Mononuclear cell (primary cell): ENCODE measurements around the gene PTPRA. TPM values are rescaled to one million over a fixed set of nuclear protein-coding genes. Genes with fewer than 3 reads are reported as not detected.
"Not testable (repeated sequence)": the region's sequence is repeated elsewhere in the genome, so short reads cannot be mapped to it uniquely, and the experiment has no call there.

Experiments used
- H3K27me3 ChIP-seq: 2 replicates; pipeline ENCODE4 v1.6.0; 2011; ENCODE audit warnings: low read length, control low read depth; ENCODE audit not compliant: insufficient read depth
- H3K4me1 ChIP-seq: 2 replicates; pipeline ENCODE4 v1.5.1; 2011; ENCODE audit warnings: mild to moderate bottlenecking, low read length, control low read depth; ENCODE audit not compliant: insufficient read depth
- H3K4me3 ChIP-seq: 2 replicates; pipeline ENCODE4 v1.5.1; 2011; ENCODE audit warnings: mild to moderate bottlenecking, low read length, moderate library complexity
- H3K9me3 ChIP-seq: 2 replicates; pipeline ENCODE4 v1.5.1; 2011; ENCODE audit warnings: low read depth, mild to moderate bottlenecking, control low read depth, low read length
- total RNA-seq: library from RNA; depleted of rRNA; stranded (reverse); fragments of >200 nt; gene quantifications from one replicate; pipeline ENCODE4 v1.2.3, GENCODE V29; 2012

PTPRA gene
- total RNA-seq, 1 donor, result 148 TPM

DNA sequence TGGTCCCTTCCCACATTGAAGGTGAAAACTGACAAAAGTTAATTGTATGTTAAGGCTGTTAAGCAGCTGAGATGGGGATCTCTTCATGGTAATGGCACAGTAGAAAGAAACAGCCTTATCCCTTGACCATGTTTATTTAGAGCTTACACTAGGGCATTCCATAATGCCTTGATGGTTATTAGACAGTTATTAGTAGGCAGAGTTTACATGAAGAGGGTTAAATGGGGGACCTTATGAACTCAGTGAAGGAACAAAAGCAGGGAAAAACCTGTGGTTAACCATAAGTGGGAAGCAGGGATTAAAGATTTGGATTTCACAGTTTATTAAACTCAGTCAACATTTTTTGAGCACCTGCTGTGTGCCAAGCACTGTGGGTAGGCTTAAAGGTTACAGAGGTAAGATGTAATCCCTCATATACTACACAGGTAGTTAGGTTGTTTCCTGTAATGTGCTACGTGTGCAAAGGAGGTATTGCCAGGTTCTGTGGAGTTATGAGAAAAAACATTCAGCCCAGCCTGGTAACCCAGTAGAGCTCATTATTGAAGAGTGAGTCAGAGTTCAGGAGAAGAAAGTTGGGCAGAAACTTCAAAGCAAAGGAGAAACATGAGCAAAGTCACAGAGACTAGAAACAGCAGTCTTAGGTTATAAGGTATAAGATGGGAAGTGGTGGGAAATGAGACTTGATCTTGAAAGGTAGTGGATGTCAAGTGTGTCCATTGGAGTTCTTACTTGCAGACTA is 137.9 kb downstream of the PTPRA start:
- H3K4me3 ChIP-seq, result no peak overlapping the region
- no peaks in the 10 kb centered on the region for H3K27me3 ChIP-seq
- H3K9me3 ChIP-seq, result no peaks in the 10 kb centered on the region
- H3K4me1 ChIP-seq, result no peaks in the 10 kb centered on the region

DNA sequence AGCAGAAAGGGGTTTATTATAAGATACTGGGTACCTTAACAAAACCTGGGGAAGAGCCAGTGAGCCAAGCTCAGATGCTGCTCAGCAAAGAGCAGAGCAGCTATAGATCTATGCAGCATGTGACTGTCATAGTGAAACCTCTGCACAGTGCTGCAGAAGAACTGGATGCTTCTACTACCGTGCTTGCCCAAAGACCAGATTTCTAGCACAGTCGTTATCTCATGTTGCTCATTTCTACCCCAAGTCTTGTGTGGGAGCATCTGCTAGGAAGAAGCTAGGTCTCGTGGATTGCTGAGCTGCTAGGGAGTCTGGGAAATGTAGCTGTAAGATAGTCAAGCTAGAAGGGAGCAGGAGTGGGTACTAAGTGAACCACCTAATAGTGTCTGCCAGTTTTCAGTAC is 138.5 kb downstream of the PTPRA start:
- Histone ChIP-seq H3K4me3 (no peak overlapping the region), H3K4me1 (no peaks in the 10 kb centered on the region), H3K9me3 (no peaks in the 10 kb centered on the region), H3K27me3 (no peaks in the 10 kb centered on the region)

DNA sequence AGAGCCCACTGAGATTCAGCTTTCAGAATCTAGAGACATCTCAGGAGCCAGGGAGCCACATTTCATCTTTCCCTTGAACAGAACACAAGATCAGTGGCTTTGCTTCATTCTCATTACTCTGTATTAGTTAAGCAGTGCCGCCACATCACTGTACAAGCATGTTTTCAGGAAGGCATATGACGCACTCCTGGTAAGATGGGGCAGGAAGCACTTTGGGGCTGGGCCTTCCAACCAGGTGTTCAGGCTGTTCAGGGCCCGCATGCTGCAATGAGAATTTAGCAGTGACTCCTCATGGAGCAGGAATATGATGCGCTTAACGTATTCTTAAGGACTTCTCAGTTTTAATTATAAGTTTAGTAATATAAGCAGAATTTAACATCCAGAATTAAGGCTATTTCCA is 140.5 kb downstream of the PTPRA start:
- H3K4me1 ChIP-seq, result no peaks in the 10 kb centered on the region
- no peaks in the 10 kb centered on the region for H3K27me3 ChIP-seq
- no peaks in the 10 kb centered on the region for H3K9me3 ChIP-seq
- no peak overlapping the region for H3K4me3 ChIP-seq

DNA sequence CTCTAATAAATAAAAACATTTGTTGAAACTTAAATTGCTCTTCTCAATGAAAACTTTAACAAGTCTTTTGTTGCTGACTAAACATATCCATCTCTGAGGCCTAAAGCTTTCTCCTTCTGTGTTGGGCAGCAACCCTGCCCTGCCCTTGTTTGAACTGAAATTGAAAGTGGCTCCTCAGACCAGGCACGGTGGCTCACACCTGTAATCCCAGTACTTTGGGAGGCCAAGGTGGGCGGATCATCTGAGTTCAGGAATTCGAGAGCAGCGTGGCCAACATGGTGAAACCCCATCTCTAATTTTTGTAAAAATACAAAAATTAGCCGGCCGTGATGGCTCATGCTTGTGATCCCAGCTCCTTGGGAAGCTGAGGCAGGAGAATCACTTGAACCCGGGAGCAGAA is 140.9 kb downstream of the PTPRA start:
- no peak overlapping the region for H3K4me3 ChIP-seq
- H3K4me1 ChIP-seq, result no peaks in the 10 kb centered on the region
- H3K27me3 ChIP-seq, result no peaks in the 10 kb centered on the region
- no peaks in the 10 kb centered on the region for H3K9me3 ChIP-seq

DNA sequence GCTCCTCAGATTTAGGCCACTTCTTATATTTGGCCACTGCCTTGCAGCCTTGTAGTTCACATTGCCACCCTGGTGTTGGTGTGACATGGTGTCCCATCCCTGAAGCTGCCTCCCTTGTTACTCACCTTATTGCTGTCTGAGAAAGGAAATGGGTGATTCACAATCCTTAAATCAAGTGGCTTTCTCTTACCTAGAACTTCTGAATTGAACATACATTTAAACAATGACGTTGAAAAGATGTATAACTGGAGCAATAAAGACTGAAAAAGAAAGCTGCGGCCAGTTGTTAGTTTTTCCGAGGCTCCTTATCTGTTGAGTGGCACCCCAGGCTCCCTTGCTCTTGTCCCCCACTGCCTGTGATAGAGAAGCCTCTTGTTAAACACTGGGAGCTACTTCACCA is 141.4 kb downstream of the PTPRA start:
- Histone ChIP-seq H3K27me3 (no peaks in the 10 kb centered on the region), H3K4me1 (no peaks in the 10 kb centered on the region), H3K4me3 (no peak overlapping the region), H3K9me3 (no peaks in the 10 kb centered on the region)

DNA sequence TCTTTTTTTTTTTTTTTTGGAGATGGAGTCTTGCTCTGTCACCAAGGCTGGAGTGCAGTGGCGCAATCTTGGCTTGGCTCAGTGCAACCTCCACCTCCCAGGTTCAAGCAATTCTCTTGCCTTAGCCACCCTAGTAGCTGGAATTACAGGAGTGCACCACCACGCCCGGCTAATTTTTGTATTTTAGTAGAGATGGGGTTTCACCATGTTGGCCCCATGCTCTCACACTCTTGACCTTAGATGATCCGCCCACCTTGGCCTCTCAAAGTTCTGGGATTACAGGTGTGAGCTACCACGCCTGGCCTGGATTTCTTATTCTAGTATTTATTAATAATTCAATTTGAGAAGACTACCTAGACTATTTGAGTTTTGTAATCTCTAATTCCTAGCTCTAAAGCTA is 142.0 kb downstream of the PTPRA start:
- not testable (repeated sequence) for H3K9me3 ChIP-seq, H3K4me1 ChIP-seq, H3K27me3 ChIP-seq, H3K4me3 ChIP-seq

DNA sequence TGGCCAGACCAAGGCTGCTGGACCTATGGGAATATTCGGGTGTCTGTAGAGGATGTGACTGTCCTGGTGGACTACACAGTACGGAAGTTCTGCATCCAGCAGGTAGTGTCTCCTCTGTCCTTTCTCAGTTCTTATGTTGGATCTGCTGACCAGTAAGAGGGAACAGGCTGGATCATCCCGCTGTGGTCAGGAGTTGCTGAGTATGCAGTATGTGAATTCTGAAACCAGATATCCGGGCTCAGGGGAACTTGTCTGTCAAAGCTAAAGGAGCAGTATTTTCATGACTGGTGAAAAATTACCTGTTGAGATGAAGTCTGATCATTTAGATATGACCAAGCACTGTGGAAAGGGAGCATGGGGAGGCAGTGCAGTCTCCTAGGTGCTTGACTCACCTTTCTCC is 148.0 kb downstream of the PTPRA start:
- Histone ChIP-seq H3K27me3 (no peaks in the 10 kb centered on the region), H3K4me1 (no peaks in the 10 kb centered on the region), H3K9me3 (no peaks in the 10 kb centered on the region), H3K4me3 (no peak overlapping the region)

DNA sequence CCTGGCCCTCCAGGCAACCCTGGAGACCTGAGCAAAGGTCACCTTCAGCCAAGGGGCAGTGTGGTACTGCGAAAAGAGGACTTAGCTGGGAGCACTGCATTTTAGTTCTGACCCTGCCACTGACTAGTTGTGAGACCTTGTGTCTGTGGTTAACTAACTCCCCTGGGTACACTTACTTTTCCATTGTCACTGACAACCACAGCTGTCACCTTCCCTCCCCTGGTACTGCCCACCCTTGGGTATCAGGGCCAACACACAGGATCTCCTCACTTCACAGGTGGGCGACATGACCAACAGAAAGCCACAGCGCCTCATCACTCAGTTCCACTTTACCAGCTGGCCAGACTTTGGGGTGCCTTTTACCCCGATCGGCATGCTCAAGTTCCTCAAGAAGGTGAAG is 148.5 kb downstream of the PTPRA start:
- H3K27me3 ChIP-seq, result no peaks in the 10 kb centered on the region
- no peaks in the 10 kb centered on the region for H3K9me3 ChIP-seq
- no peak overlapping the region for H3K4me3 ChIP-seq
- no peaks in the 10 kb centered on the region for H3K4me1 ChIP-seq

DNA sequence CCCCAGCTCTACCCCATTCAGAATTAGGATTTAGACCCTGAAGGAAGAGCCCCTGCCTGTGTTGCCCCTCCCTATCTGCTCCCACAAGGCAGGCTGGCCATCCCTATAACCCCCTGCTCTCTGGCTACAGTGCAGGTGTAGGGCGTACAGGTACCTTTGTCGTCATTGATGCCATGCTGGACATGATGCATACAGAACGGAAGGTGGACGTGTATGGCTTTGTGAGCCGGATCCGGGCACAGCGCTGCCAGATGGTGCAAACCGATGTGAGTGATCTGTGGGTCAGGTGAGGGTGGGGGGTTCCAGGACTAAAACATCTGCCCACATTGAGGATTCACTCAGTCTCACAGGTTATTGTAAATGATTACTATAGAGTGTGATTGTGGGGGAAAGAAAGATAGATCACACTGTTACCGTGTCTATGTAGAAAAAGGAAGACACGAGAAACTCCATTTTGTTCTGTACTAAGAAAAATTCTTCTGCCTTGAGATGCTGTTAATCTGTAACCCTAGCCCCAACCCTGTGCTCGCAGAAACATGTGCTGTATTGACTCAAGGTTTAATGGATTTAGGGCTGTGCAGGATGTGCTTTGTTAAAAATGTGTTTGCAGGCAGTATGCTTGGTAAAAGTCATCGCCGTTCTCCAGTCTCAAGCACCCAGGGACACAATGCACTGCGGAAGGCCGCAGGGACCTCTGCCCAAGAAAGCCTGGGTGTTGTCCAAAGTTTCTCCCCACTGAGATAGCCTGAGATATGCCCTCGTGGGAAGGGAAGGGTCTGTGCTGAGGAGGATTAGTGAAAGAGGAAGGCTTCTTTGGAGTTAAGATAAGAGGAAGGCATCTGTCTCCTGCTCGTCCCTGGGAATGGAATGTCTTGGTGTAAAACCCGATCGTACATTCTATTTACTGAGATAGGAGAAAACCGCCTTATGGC is 149.5 kb downstream of the PTPRA start:
- not testable (repeated sequence) for H3K4me1 ChIP-seq, H3K4me3 ChIP-seq, H3K9me3 ChIP-seq

DNA sequence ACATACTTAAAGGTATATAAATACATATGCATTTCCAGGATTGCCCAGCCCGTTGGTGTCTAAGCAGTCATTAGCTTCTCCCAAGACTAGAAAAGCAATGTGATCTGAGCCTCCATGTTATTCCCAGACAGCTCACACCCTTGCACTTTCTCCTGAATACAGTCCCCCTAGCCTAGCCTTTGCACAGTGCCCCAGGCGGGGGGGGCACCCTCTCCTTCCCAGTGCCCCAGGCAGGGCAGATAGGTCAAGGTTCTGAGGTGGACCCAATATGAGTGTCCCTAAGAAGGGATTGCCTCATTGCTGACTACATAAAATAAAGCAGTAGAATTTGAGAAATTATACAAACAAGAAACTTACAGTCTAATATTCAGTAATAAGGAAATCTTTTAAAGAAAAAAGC is 154.7 kb downstream of the PTPRA start:
- Histone ChIP-seq H3K4me1 (no peaks in the 10 kb centered on the region), H3K4me3 (no peak overlapping the region), H3K9me3 (no peaks in the 10 kb centered on the region), H3K27me3 (no peaks in the 10 kb centered on the region)

More for the DNA sequence above, 149.5 kb downstream of the PTPRA start:
- H3K27me3 ChIP-seq, result not testable (repeated sequence)

DNA sequence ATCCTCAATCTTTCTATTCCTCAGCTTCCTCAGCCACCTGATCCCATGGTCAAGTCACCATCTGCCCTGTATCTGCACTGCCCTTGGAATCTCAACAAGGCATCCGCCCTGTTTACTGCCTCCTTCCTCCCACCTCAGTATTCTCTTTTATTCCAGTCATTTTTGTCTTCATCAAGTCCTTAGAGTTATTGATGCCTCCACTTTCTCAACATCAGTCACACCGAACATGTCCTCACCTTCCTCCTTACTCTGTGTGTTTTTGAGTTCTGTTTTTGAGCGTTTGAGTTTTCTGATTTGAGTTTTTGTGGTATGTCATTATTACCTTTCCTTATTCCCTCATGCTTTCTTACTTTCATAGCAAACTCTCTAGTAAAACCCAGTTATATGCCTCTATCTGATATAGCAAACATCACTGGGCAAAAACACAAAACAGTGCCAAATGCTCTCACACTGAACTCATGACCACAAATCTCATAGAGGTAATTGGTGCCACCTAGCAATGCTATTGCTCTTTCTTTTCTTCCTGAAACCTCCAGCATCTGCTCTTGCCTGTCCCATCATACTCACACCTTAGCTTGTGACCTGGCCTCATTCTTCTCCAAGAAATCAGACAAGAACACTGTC is 158.4 kb downstream of the PTPRA start:
- no peaks in the 10 kb centered on the region for H3K4me1 ChIP-seq
- H3K9me3 ChIP-seq, result no peaks in the 10 kb centered on the region
- no peaks in the 10 kb centered on the region for H3K27me3 ChIP-seq
- H3K4me3 ChIP-seq, result no peak overlapping the region

DNA sequence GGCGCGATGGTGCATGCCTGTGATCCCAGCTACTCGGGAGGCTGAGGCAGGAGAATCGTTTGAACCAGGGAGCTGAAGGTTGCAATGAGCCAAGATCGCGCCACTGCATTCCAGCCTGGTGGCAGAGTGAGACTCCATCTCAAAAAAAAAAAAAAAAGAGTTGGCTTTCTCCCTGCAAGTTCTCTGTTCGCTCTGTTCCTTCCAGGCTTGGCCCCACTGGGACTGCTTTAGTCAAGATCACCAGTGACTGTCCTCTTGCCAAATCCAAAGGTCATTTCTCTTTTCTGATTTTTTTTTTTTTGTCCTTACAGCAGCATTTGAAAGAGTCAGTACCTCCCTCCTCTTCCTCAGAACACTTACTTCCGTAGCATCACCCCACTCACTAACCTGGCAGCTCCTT is 159.3 kb downstream of the PTPRA start:
- no peaks in the 10 kb centered on the region for H3K9me3 ChIP-seq
- no peaks in the 10 kb centered on the region for H3K4me1 ChIP-seq
- H3K27me3 ChIP-seq, result no peaks in the 10 kb centered on the region
- no peak overlapping the region for H3K4me3 ChIP-seq

DNA sequence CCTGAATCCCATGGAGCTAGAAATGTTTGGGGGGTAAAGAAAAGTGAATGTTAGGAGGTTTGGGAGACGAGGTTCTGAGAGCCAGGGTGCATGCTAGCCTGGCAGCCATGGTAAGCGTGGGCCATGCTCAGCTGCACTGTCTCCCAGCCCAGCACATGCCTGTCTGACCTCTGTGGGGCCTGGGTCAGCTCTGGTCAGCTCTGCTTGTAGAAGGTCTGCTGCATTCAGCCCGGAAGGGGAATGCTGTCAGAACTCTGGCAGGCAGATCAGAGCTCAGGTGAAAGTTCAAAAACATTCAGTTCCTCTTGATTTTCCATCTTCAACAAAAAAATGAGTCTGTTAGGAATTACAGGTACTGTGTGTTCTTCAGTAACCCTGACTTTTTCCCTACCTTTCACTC is 164.4 kb downstream of the PTPRA start:
- H3K27me3 ChIP-seq, result no peaks in the 10 kb centered on the region
- H3K4me3 ChIP-seq, result no peak overlapping the region
- H3K4me1 ChIP-seq, result no peaks in the 10 kb centered on the region
- H3K9me3 ChIP-seq, result no peaks in the 10 kb centered on the region

DNA sequence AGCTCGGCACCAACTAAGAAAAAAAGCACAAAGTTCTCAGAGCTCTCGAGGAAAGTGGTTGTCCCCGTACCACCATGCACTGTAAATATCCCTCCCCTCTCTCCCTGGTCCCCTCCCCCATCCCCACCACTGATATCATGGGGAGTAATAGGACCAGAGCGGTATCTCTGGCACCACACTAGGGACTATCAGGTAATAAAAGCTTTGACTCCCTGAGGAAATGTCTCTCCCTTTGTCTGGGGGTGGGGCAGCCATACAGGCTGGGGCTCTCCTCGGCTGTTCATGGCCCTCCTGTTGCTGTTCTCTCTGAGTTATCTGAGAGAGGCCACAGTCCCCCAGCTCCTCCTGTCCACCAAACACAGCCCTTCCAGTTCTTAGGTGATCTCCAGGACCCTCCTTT is 165.2 kb downstream of the PTPRA start:
- Histone ChIP-seq H3K4me3 (no peak overlapping the region), H3K27me3 (no peaks in the 10 kb centered on the region), H3K4me1 (no peaks in the 10 kb centered on the region), H3K9me3 (no peaks in the 10 kb centered on the region)

DNA sequence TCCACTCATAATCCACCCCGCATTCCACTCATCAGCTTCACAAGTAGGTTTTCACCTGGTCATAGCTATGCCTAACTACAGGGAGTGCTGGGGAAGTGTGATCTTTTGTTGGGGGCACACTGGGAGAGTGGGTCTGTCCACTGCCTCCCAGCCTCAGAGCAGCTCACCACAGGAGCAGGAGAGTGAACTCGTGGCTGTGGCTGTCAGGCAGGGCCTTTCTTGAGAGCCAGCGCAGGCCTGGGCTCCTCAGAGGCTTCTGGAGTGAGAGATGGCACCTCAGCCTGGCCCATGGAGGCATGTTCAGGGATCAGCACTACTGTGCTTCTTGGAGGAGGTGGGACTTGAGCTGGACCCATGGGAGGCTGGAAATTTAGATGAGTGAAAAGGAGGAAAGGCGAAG is 166.1 kb downstream of the PTPRA start:
- Histone ChIP-seq H3K27me3 (no peaks in the 10 kb centered on the region), H3K4me3 (no peak overlapping the region), H3K4me1 (no peaks in the 10 kb centered on the region), H3K9me3 (no peaks in the 10 kb centered on the region)
